DOHH2 (cell line): ENCODE data around the gene MED20.

Experiments
- H3F3A ChIP-seq: fragments of 200-600 bp; sonication (generic), shearing (Covaris generic); 2 replicates; pipeline ENCODE4 v1.6.0; 2016; ENCODE audit warnings: antibody characterized with exemption, mild to moderate bottlenecking; ENCODE audit not compliant: control insufficient read depth, insufficient read depth
- H3K27ac ChIP-seq: fragments of 200-600 bp; sonication (generic); 2 replicates; pipeline ENCODE4 v1.5.1; 2014; ENCODE audit warnings: low read depth, mild to moderate bottlenecking, low read length, moderate library complexity
- H3K27me3 ChIP-seq: fragments of 200-600 bp; sonication (generic); 2 replicates; pipeline ENCODE4 v1.6.1; 2014; ENCODE audit warnings: mild to moderate bottlenecking, low read length, mixed read lengths; ENCODE audit not compliant: control insufficient read depth
- H3K36me3 ChIP-seq: fragments of 200-600 bp; sonication (generic); 2 replicates; pipeline ENCODE4 v1.6.1; 2014; ENCODE audit warnings: mild to moderate bottlenecking, low read length, moderate library complexity, mixed read lengths; ENCODE audit not compliant: control insufficient read depth
- H3K4me1 ChIP-seq: fragments of 200-600 bp; sonication (generic); 2 replicates; pipeline ENCODE4 v1.6.1; 2014; ENCODE audit warnings: mild to moderate bottlenecking, low read length, mixed read lengths; ENCODE audit not compliant: control insufficient read depth
- H3K4me2 ChIP-seq: fragments of 200-600 bp; sonication (generic); 2 replicates; pipeline ENCODE4 v1.6.0; 2014; ENCODE audit warnings: mild to moderate bottlenecking, low read length, moderate library complexity
- H3K4me3 ChIP-seq: fragments of 200-600 bp; sonication (generic); 2 replicates; pipeline ENCODE4 v1.5.1; 2014; ENCODE audit warnings: mild to moderate bottlenecking, low read length, mixed read lengths
- H3K79me2 ChIP-seq: fragments of 200-600 bp; sonication (generic); 2 replicates; pipeline ENCODE4 v1.6.1; 2014; ENCODE audit warnings: mild to moderate bottlenecking, low read length, mixed read lengths; ENCODE audit not compliant: control insufficient read depth
- H3K9me2 ChIP-seq: fragments of 200-600 bp; sonication (generic); replicated peaks from 2 replicates; pipeline ENCODE4 v1.6.1; 2014; ENCODE audit warnings: mild to moderate bottlenecking, low read length, mixed read lengths; ENCODE audit not compliant: control insufficient read depth
- H3K9me3 ChIP-seq: fragments of 200-600 bp; sonication (generic); 2 replicates; pipeline ENCODE4 v1.6.1; 2014; ENCODE audit warnings: antibody characterized with exemption, low read length, mixed read lengths; ENCODE audit not compliant: control insufficient read depth, insufficient read depth
- H4K20me1 ChIP-seq: fragments of 200-600 bp; sonication (generic); 2 replicates; pipeline ENCODE4 v1.6.0; 2014; ENCODE audit warnings: low read depth, mild to moderate bottlenecking, antibody characterized with exemption, low read length, moderate library complexity; ENCODE audit not compliant: control insufficient read depth, insufficient read depth
- EZH2phosphoT487 ChIP-seq: fragments of 200-600 bp; sonication (generic); IDR thresholded peaks from 2 replicates; pipeline ENCODE4 v1.6.1; 2017; ENCODE audit warnings: borderline replicate concordance, mild to moderate bottlenecking, antibody characterized with exemption, low read length, moderate library complexity, mixed read lengths
- TF ChIP-seq, protein P1 (sequence below): fragments of 200-600 bp; sonication (generic); IDR thresholded peaks from one replicate; pipeline ENCODE4 v1.5.1; 2014; ENCODE audit warnings: antibody characterized with exemption, mild to moderate bottlenecking, low read depth, low read length; ENCODE audit not compliant: poor library complexity, severe bottlenecking

The MED20 gene

GRCh38 chr6:41878961-41879405 lies 42.0 kb downstream of the MED20 start:
- Histone ChIP-seq H3F3A (no peaks in the 10 kb centered on the region), H3K79me2 (no peaks in the 10 kb centered on the region), H3K4me3 (no peak overlapping the region), H3K36me3 (no peaks in the 10 kb centered on the region), H3K27ac (no peak overlapping the region), H3K9me3 (no peaks in the 10 kb centered on the region), H3K4me1 (peaks cover 15% of the 10 kb centered on the region), H3K27me3 (no peaks in the 10 kb centered on the region), H3K4me2 (no peak overlapping the region), H4K20me1 (no peaks in the 10 kb centered on the region), H3K9me2 (no peaks in the 10 kb centered on the region)
- TF ChIP-seq, protein P1, sequence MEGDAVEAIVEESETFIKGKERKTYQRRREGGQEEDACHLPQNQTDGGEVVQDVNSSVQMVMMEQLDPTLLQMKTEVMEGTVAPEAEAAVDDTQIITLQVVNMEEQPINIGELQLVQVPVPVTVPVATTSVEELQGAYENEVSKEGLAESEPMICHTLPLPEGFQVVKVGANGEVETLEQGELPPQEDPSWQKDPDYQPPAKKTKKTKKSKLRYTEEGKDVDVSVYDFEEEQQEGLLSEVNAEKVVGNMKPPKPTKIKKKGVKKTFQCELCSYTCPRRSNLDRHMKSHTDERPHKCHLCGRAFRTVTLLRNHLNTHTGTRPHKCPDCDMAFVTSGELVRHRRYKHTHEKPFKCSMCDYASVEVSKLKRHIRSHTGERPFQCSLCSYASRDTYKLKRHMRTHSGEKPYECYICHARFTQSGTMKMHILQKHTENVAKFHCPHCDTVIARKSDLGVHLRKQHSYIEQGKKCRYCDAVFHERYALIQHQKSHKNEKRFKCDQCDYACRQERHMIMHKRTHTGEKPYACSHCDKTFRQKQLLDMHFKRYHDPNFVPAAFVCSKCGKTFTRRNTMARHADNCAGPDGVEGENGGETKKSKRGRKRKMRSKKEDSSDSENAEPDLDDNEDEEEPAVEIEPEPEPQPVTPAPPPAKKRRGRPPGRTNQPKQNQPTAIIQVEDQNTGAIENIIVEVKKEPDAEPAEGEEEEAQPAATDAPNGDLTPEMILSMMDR = no peak

DNA sequence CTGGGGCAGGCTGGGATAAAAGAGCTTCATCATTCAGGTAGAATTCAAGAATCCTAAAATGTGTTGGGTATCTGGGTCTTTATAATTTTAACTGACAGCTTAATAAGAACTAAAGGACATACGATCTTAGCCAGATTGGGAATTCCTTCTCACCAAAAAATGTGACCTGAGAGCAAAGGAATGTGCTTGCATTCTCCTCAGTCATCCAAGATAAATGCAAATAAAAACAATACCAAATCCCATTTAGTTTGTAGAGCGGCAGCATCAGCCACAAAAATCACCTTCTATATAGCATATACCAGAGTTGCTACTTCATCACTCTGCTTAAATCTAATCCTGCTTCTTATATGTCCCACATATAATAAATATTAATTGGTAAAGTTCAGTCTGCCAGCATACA lies 42.7 kb downstream of the MED20 start:
- H3K4me2 ChIP-seq = no peak overlapping the region
- no peaks in the 10 kb centered on the region for H3F3A ChIP-seq
- TF ChIP-seq, protein P1 = no peak
- no peak for TF ChIP-seq EZH2phosphoT487
- no peak overlapping the region for H3K4me3 ChIP-seq
- no peak overlapping the region for H3K27ac ChIP-seq
- no peaks in the 10 kb centered on the region for H4K20me1 ChIP-seq
- no peaks in the 10 kb centered on the region for H3K36me3 ChIP-seq
- no peaks in the 10 kb centered on the region for H3K79me2 ChIP-seq
- no peaks in the 10 kb centered on the region for H3K27me3 ChIP-seq
- no peaks in the 10 kb centered on the region for H3K9me2 ChIP-seq
- H3K4me1 ChIP-seq = peaks cover 19% of the 10 kb centered on the region
- no peaks in the 10 kb centered on the region for H3K9me3 ChIP-seq

GRCh38 chr6:41877051-41877680 lies 43.8 kb downstream of the MED20 start:
- H3K27ac ChIP-seq = no peak overlapping the region

More at GRCh38 chr6:41877051-41877680, 43.8 kb downstream of the MED20 start:
- TF ChIP-seq EZH2phosphoT487 = no peak
- TF ChIP-seq, protein P1 = no peak
- H3K4me3 ChIP-seq = no peak overlapping the region
- H3K9me3 ChIP-seq = peaks cover under 1% of the 10 kb centered on the region; the same call in 1 of the 2 replicates
- no peaks in the 10 kb centered on the region for H3K27me3 ChIP-seq
- no peak overlapping the region for H3K4me2 ChIP-seq
- no peaks in the 10 kb centered on the region for H3K79me2 ChIP-seq
- H3K36me3 ChIP-seq = peaks cover 4% of the 10 kb centered on the region; the same call in 1 of the 2 replicates
- no peaks in the 10 kb centered on the region for H3F3A ChIP-seq
- H4K20me1 ChIP-seq = no peaks in the 10 kb centered on the region
- H3K9me2 ChIP-seq = no peaks in the 10 kb centered on the region
- peaks cover 24% of the 10 kb centered on the region for H3K4me1 ChIP-seq
